OCI-LY3 (cell line): ENCODE measurements around the gene SPEM2.

ENCODE experiments used
- H2AFZ ChIP-seq: fragments of 200-600, 300-600 bp; shearing (Covaris generic); 2 replicates; pipeline ENCODE4 v1.6.0; 2014; ENCODE audit warnings: antibody characterized with exemption, low read depth, low read length
- H3K27ac ChIP-seq: fragments of 200-600, 300-600 bp; sonication (generic); 2 replicates; pipeline ENCODE4 v1.5.1; 2014; ENCODE audit warnings: mild to moderate bottlenecking, low read length, moderate library complexity, mixed read lengths
- H3K27me3 ChIP-seq: fragments of 200-600, 300-600 bp; sonication (generic); 2 replicates; pipeline ENCODE4 v1.6.1; 2014; ENCODE audit warnings: low read depth, low read length, mixed read lengths
- H3K36me3 ChIP-seq: fragments of 200-600, 300-600 bp; sonication (generic); replicated peaks from 2 replicates; pipeline ENCODE3; 2014; ENCODE audit warnings: low read depth, low read length, mixed read lengths
- H3K4me1 ChIP-seq: fragments of 300-600, 200-600 bp; sonication (generic); 2 replicates; pipeline ENCODE4 v1.6.1; 2014; ENCODE audit warnings: low read length, mixed read lengths
- H3K4me2 ChIP-seq: fragments of 200-600, 300-600 bp; sonication (generic); 2 replicates; pipeline ENCODE4 v1.6.1; 2014; ENCODE audit warnings: low read length, mixed read lengths
- H3K4me3 ChIP-seq: fragments of 300-600, 200-600 bp; sonication (generic); 2 replicates; pipeline ENCODE4 v1.5.1; 2014; ENCODE audit warnings: antibody characterized with exemption, mild to moderate bottlenecking, low read length, moderate library complexity
- H3K79me2 ChIP-seq: fragments of 300-600, 200-600 bp; shearing (Covaris generic); 2 replicates; pipeline ENCODE4 v1.6.1; 2014; ENCODE audit warnings: mild to moderate bottlenecking, low read length, mixed read lengths
- H3K9ac ChIP-seq: fragments of 300-600, 200-600 bp; shearing (Covaris generic); 2 replicates; pipeline ENCODE4 v1.6.0; 2014; ENCODE audit warnings: mild to moderate bottlenecking, low read length, moderate library complexity
- H3K9me3 ChIP-seq: fragments of 200-600, 300-600 bp; shearing (Covaris generic); 2 replicates; pipeline ENCODE4 v1.6.1; 2014; ENCODE audit warnings: low read length, mixed read lengths; ENCODE audit not compliant: insufficient read depth
- H4K20me1 ChIP-seq: fragments of 200-600, 300-600 bp; sonication (generic); 2 replicates; pipeline ENCODE4 v1.6.1; 2016; ENCODE audit warnings: low read length, mixed read lengths; ENCODE audit not compliant: insufficient read depth
- CTCF ChIP-seq: fragments of 200-600, 300-600 bp; sonication (generic); IDR thresholded peaks from 2 replicates; pipeline ENCODE4 v1.5.1; 2014; ENCODE audit warnings: antibody characterized with exemption, low read length, low read depth
- EZH2phosphoT487 ChIP-seq: fragments of 200-600 bp; shearing (Covaris generic); IDR thresholded peaks from 2 replicates; pipeline ENCODE4 v1.6.1; 2018; ENCODE audit warnings: antibody characterized with exemption, mixed run types, low read depth

SPEM2 gene

DNA sequence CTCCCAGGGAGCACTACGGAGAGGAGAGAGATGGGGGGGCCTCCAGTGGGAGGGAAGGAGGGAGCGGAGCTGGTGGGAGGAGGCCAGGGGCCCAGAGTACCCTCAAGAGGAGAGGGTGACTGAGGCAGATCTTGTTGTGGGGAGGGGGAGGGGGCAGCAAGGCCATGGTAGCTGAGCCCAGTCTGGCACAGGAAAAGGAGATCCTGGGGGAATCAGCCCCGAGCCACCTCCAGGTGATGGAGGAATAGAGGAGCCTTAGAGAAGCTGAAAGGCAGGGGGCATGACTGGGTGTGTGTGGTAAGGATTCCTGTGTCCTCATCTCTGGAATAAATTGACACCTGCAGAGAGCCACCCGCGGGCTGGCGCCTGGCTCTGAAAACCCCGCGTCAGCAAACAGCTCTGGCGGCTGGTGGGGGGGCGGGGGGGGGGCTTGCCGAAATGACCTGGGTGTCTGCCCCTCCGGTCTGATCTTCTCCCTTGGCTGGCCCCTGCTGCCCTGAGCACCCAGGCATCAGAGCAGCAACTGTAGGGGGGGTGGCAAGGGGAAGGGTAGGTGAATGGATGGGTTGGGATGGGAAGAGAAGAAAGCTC, 19.1 kb upstream of the SPEM2 start:
- no peak overlapping the region for H3K4me2 ChIP-seq
- H3K36me3 ChIP-seq: no peaks in the 10 kb centered on the region
- no peak overlapping the region for H2AFZ ChIP-seq
- peaks cover 10% of the 10 kb centered on the region for H3K4me1 ChIP-seq
- no peak overlapping the region for H3K4me3 ChIP-seq
- H3K9ac ChIP-seq: no peak overlapping the region
- peaks cover 5% of the 10 kb centered on the region; the same call in 1 of the 2 replicates for H3K27me3 ChIP-seq
- H3K9me3 ChIP-seq: no peaks in the 10 kb centered on the region
- H3K27ac ChIP-seq: no peak overlapping the region
- TF ChIP-seq EZH2phosphoT487: no peak
- TF ChIP-seq CTCF: no peak
- no peaks in the 10 kb centered on the region for H3K79me2 ChIP-seq
- no peaks in the 10 kb centered on the region for H4K20me1 ChIP-seq

DNA sequence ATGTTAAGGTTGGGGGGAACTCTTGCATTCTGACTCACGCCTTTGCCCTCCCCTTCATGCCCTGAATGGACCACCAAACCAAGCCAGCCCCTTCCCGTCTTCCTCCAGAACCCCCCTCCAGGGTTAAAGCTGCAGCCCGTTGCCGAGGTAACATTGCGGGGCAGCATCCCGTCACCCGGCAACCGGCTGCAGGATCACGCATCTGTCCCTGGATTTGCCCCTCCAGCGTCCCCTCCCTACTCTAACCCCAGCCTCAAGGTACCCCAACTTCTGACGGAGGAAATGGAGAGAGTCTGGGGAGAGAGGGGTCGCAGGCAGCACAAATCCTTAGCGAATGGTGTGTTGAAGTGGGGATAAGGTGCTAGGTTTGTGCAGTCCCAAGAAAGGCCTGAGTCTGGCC, 18.3 kb upstream of the SPEM2 start:
- H3K4me2 ChIP-seq: no peak overlapping the region

DNA sequence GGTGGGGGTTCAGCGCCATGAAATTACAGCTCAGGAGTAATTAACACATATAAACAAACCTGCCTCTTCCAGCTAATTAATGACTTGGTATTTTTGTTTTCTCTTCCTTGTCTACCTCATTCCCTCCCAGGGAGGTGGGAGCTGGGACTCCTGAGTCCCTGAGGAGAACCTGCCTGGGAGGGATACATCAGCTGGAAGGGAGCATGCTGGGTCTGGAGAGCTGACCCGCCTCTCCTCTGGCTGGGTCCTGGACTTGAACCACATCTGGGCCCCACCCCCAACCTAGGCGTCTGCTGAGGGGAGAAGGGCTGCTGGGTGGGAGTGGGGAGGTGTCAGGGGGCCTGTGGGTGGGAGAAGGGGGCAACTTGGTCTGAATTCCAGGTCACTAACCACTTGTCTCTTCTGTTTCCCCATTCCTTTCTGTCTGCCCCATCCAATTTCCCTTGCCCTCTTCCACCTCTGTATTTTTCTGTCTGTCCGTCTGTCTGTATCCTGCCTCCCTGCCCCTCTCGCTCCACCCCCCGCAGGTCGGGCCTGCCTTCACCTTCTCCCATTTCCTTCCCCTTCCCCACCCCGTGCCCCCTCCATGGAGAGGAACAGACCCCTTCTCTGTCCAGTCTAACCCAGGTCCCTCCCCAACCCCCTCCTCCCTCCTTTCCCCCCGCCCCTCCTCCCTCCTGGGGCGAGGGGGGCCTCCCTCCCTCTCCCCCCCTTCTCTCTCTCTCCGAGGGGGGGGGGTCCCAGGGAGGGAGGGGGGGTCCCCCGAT, 17.7 kb upstream of the SPEM2 start, which contains the start of gene NLGN2:
Gene NLGN2, plus strand, starts transcription at position 361 of the 767 bp plus-strand sequence. CDS start 411 bp downstream, outside the sequence.
- Histone ChIP-seq H4K20me1 (no peaks in the 10 kb centered on the region), H3K4me2 (no peak within 1 kb of the TSS), H3K4me3 (no peak within 1 kb of the TSS), H3K27ac (no peak within 1 kb of the TSS), H3K9me3 (no peaks in the 10 kb centered on the region), H2AFZ (no peak within 1 kb of the TSS), H3K36me3 (no peaks in the 10 kb centered on the region), H3K79me2 (no peaks in the 10 kb centered on the region), H3K9ac (no peak within 1 kb of the TSS), H3K27me3 (peaks cover 5% of the 10 kb centered on the region; the same call in 1 of the 2 replicates), H3K4me1 (peaks cover 10% of the 10 kb centered on the region)
- no peak for TF ChIP-seq CTCF
- TF ChIP-seq EZH2phosphoT487: no peak

More for the DNA sequence above, 18.3 kb upstream of the SPEM2 start:
- H3K36me3 ChIP-seq: no peaks in the 10 kb centered on the region
- no peak overlapping the region for H3K9ac ChIP-seq
- TF ChIP-seq CTCF (no peak), EZH2phosphoT487 (no peak)
- no peak overlapping the region for H3K27ac ChIP-seq
- H3K4me3 ChIP-seq: no peak overlapping the region
- H2AFZ ChIP-seq: no peak overlapping the region
- H3K9me3 ChIP-seq: no peaks in the 10 kb centered on the region
- H3K27me3 ChIP-seq: peaks cover 5% of the 10 kb centered on the region; the same call in 1 of the 2 replicates
- H3K4me1 ChIP-seq: peaks cover 10% of the 10 kb centered on the region
- no peaks in the 10 kb centered on the region for H4K20me1 ChIP-seq
- no peaks in the 10 kb centered on the region for H3K79me2 ChIP-seq

DNA sequence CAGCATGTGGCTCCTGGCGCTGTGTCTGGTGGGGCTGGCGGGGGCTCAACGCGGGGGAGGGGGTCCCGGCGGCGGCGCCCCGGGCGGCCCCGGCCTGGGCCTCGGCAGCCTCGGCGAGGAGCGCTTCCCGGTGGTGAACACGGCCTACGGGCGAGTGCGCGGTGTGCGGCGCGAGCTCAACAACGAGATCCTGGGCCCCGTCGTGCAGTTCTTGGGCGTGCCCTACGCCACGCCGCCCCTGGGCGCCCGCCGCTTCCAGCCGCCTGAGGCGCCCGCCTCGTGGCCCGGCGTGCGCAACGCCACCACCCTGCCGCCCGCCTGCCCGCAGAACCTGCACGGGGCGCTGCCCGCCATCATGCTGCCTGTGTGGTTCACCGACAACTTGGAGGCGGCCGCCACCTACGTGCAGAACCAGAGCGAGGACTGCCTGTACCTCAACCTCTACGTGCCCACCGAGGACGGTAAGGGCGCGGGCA, 17.1 kb upstream of the SPEM2 start:
- H3K4me1 ChIP-seq: peaks cover 5% of the 10 kb centered on the region
- no peaks in the 10 kb centered on the region for H3K79me2 ChIP-seq
- no peak overlapping the region for H3K4me2 ChIP-seq
- H3K9ac ChIP-seq: no peak overlapping the region
- no peaks in the 10 kb centered on the region for H3K36me3 ChIP-seq
- H4K20me1 ChIP-seq: no peaks in the 10 kb centered on the region
- no peak overlapping the region for H3K4me3 ChIP-seq
- peaks cover 5% of the 10 kb centered on the region; the same call in 1 of the 2 replicates for H3K27me3 ChIP-seq
- no peak for TF ChIP-seq CTCF
- H3K27ac ChIP-seq: no peak overlapping the region
- H3K9me3 ChIP-seq: no peaks in the 10 kb centered on the region
- no peak overlapping the region for H2AFZ ChIP-seq
